Measurements from ENCODE around the gene NRDC.

Gene NRDC

GRCh38 chr1:51840743-51841461 lies 37.6 kb downstream of the NRDC start (continued):
- no peak for TF ChIP-seq HOXD13 (CRISPR knock-in tag; IDR thresholded peaks at IDR 0.05; ENCODE audit: borderline replicate concordance)
- 0 out of 2 replicates have a peak, but pooled peaks have one; percentile 18 for TF ChIP-seq ZNF843 (tag by site-specific recombination; IDR thresholded peaks at IDR 0.05)
- peak; percentile 91 for TF ChIP-seq OSR2 (tag by site-specific recombination; IDR thresholded peaks at IDR 0.05)
- no peak for TF ChIP-seq ZNF248 (tag by site-specific recombination; IDR thresholded peaks at IDR 0.05)
- TF ChIP-seq ZNF24 (tag by site-specific recombination; IDR thresholded peaks at IDR 0.05): no peak
- TF ChIP-seq, protein P1, sequence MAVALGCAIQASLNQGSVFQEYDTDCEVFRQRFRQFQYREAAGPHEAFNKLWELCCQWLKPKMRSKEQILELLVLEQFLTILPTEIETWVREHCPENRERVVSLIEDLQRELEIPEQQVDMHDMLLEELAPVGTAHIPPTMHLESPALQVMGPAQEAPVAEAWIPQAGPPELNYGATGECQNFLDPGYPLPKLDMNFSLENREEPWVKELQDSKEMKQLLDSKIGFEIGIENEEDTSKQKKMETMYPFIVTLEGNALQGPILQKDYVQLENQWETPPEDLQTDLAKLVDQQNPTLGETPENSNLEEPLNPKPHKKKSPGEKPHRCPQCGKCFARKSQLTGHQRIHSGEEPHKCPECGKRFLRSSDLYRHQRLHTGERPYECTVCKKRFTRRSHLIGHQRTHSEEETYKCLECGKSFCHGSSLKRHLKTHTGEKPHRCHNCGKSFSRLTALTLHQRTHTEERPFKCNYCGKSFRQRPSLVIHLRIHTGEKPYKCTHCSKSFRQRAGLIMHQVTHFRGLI (tag by site-specific recombination; IDR thresholded peaks at IDR 0.05): no peak
- TF ChIP-seq ZNF433 (tag by site-specific recombination; IDR thresholded peaks at IDR 0.05; ENCODE audit: low read depth): no peak
- no peak for TF ChIP-seq ZNF704 (tag by site-specific recombination; IDR thresholded peaks at IDR 0.05)
- TF ChIP-seq ZNF404 (tag by site-specific recombination; IDR thresholded peaks at IDR 0.05): no peak
- TF ChIP-seq ZNF37A (tag by site-specific recombination; IDR thresholded peaks at IDR 0.05): no peak
- no peak for TF ChIP-seq ZNF530 (tag by site-specific recombination; IDR thresholded peaks at IDR 0.05; ENCODE audit: low read depth)
- TF ChIP-seq, protein P2, sequence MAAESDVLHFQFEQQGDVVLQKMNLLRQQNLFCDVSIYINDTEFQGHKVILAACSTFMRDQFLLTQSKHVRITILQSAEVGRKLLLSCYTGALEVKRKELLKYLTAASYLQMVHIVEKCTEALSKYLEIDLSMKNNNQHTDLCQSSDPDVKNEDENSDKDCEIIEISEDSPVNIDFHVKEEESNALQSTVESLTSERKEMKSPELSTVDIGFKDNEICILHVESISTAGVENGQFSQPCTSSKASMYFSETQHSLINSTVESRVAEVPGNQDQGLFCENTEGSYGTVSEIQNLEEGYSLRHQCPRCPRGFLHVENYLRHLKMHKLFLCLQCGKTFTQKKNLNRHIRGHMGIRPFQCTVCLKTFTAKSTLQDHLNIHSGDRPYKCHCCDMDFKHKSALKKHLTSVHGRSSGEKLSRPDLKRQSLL (tag by site-specific recombination; IDR thresholded peaks at IDR 0.05): no peak
- no peak for TF ChIP-seq ZSCAN4 (tag by site-specific recombination; IDR thresholded peaks at IDR 0.05)
- TF ChIP-seq ZNF561 (tag by site-specific recombination; IDR thresholded peaks at IDR 0.05; ENCODE audit: borderline replicate concordance): no peak
- TF ChIP-seq ZFHX2 (tag by site-specific recombination; conservative IDR thresholded peaks at IDR 0.05): no peak
- TF ChIP-seq, protein P3, sequence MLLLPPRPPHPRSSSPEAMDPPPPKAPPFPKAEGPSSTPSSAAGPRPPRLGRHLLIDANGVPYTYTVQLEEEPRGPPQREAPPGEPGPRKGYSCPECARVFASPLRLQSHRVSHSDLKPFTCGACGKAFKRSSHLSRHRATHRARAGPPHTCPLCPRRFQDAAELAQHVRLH (tag by site-specific recombination; IDR thresholded peaks at IDR 0.05): no peak
- TF ChIP-seq HOXA7 (CRISPR knock-in tag; IDR thresholded peaks at IDR 0.05; ENCODE audit: borderline replicate concordance): no peak
- TF ChIP-seq ZNF223 (tag by site-specific recombination; IDR thresholded peaks at IDR 0.05): no peak
- TF ChIP-seq ZNF146 (tag by site-specific recombination; IDR thresholded peaks at IDR 0.05): no peak
- no peak for TF ChIP-seq ZNF292 (tag by site-specific recombination; IDR thresholded peaks at IDR 0.05; ENCODE audit: borderline replicate concordance, low read depth)
- no peak for TF ChIP-seq ZNF623 (tag by site-specific recombination; IDR thresholded peaks at IDR 0.05)
- no peak for TF ChIP-seq ZNF138 (tag by site-specific recombination; IDR thresholded peaks at IDR 0.05; ENCODE audit: borderline replicate concordance)
- no peak for TF ChIP-seq ZNF629 (tag by site-specific recombination; IDR thresholded peaks at IDR 0.05)
- TF ChIP-seq MZF1 (tag by site-specific recombination; IDR thresholded peaks at IDR 0.05; ENCODE audit: borderline replicate concordance): no peak
- TF ChIP-seq ZBTB8A (tag by site-specific recombination; IDR thresholded peaks at IDR 0.05): no peak
- TF ChIP-seq, protein P4, sequence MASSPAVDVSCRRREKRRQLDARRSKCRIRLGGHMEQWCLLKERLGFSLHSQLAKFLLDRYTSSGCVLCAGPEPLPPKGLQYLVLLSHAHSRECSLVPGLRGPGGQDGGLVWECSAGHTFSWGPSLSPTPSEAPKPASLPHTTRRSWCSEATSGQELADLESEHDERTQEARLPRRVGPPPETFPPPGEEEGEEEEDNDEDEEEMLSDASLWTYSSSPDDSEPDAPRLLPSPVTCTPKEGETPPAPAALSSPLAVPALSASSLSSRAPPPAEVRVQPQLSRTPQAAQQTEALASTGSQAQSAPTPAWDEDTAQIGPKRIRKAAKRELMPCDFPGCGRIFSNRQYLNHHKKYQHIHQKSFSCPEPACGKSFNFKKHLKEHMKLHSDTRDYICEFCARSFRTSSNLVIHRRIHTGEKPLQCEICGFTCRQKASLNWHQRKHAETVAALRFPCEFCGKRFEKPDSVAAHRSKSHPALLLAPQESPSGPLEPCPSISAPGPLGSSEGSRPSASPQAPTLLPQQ (tag by site-specific recombination; IDR thresholded peaks at IDR 0.05): 0 out of 2 replicates have a peak, but pooled peaks have one; percentile 25
- TF ChIP-seq ZNF19 (tag by site-specific recombination; IDR thresholded peaks at IDR 0.05; ENCODE audit: low read depth): no peak
- TF ChIP-seq ZNF354C (tag by site-specific recombination; IDR thresholded peaks at IDR 0.05; ENCODE audit: borderline replicate concordance, low read depth): no peak
- no peak for TF ChIP-seq ZFP41 (tag by site-specific recombination; IDR thresholded peaks at IDR 0.05; ENCODE audit: borderline replicate concordance)
- peak; percentile 72; the same call in 1 of the 2 replicates for TF ChIP-seq SP7 (tag by site-specific recombination; IDR thresholded peaks at IDR 0.05)
- TF ChIP-seq ZNF10 (tag by site-specific recombination; IDR thresholded peaks at IDR 0.05): no peak
- TF ChIP-seq ZNF776 (tag by site-specific recombination; IDR thresholded peaks at IDR 0.05; ENCODE audit: borderline replicate concordance): no peak
